Spleen (tissue), 7 donors: Measurements from ENCODE around the gene TRIO.

ENCODE experiments used
- POLR2A ChIP-seq, 3 donors: fragments of 450-650 bp; IDR thresholded peaks; one replicate each; pipeline ENCODE4 v1.5.1; 2017; ENCODE audit warnings: antibody characterized with exemption in 3 of 3, mild to moderate bottlenecking in 1 of 3
- TF ChIP-seq, protein P1 (sequence below), 11 experiments: fragments of 200-600 bp in 7 of 11; fragments of 450-650 bp in 4 of 11; sonication (generic) in 4 of 11; IDR thresholded peaks in 8 of 11; conservative IDR thresholded peaks in 3 of 11; 1 replicate in 7 of 11; 2 replicates in 4 of 11; pipeline versions ENCODE4 v1.4.0 to v1.8.0; 2016 to 2021; ENCODE audit warnings: antibody characterized with exemption in 11 of 11, inconsistent platforms in 4 of 11, mild to moderate bottlenecking in 1 of 11
- donor health status: DM: no; HTN: no; CAD: no; lungs with moderate emphysema.
- donor health status: DM: no; HTN: no; CAD: no.
- donor health status: DM: no; HTN: no; CAD: no.

DNA sequence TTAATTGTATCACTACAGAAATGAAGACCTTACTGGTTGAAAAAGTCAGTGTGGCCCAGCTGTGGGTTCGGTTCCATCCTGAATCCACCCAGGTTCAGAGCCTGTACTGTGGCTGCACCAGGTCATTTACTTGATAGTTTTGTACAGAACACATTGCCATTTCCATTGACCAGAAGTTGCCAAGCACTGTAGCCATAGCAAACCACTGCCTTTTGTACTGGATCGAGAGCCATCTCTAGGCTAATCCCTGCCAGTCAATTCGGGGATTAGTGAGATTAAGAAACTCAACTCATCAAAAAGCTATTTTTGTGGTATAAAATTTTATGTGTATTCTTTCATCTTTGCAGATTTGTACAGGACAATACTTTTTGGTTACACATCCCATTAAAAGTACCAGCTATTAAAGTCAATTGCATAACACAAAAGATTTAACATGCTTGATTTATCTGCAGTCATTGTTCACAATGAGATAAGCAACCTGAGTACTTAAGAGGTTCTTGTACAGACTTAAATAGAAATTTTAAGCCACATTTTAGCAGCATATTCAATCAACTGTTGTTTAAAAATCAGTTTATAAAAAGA is 329.9 kb downstream of the TRIO start:
- TF ChIP-seq, protein P1, sequence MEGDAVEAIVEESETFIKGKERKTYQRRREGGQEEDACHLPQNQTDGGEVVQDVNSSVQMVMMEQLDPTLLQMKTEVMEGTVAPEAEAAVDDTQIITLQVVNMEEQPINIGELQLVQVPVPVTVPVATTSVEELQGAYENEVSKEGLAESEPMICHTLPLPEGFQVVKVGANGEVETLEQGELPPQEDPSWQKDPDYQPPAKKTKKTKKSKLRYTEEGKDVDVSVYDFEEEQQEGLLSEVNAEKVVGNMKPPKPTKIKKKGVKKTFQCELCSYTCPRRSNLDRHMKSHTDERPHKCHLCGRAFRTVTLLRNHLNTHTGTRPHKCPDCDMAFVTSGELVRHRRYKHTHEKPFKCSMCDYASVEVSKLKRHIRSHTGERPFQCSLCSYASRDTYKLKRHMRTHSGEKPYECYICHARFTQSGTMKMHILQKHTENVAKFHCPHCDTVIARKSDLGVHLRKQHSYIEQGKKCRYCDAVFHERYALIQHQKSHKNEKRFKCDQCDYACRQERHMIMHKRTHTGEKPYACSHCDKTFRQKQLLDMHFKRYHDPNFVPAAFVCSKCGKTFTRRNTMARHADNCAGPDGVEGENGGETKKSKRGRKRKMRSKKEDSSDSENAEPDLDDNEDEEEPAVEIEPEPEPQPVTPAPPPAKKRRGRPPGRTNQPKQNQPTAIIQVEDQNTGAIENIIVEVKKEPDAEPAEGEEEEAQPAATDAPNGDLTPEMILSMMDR (IDR thresholded peaks at IDR 0.05 in 8 of 11, conservative IDR thresholded peaks at IDR 0.05 in 3 of 11): no peak
- no peak for TF ChIP-seq POLR2A (IDR thresholded peaks at IDR 0.05)
